ACHN (cell line): ENCODE results near the gene KIRREL2.

ENCODE experiments used
- DNase-seq: peaks from one replicate; pipeline ENCODE4 v3.0.0-alpha.2; 2015
- in situ Hi-C: cut with HindIII; loops from 2 replicates; pipeline ENCODE4 v1.10.0; 2017; ENCODE audit warnings: low sequenced_read_pairs, low pct_ligation_motif_present, low pct_unique_long_range_greater_than_20kb

Gene KIRREL2

GRCh38 chr19:35843676-35844481 is 12.8 kb upstream of the KIRREL2 start:
- no peak for DNase-seq
- in situ Hi-C loops, result no loop called here

- in situ Hi-C loops, result no loop called here
- DNase-seq, result no peak
These were observed 12.1 kb upstream of the KIRREL2 start for GRCh38 chr19:35844482-35845214.

DNA sequence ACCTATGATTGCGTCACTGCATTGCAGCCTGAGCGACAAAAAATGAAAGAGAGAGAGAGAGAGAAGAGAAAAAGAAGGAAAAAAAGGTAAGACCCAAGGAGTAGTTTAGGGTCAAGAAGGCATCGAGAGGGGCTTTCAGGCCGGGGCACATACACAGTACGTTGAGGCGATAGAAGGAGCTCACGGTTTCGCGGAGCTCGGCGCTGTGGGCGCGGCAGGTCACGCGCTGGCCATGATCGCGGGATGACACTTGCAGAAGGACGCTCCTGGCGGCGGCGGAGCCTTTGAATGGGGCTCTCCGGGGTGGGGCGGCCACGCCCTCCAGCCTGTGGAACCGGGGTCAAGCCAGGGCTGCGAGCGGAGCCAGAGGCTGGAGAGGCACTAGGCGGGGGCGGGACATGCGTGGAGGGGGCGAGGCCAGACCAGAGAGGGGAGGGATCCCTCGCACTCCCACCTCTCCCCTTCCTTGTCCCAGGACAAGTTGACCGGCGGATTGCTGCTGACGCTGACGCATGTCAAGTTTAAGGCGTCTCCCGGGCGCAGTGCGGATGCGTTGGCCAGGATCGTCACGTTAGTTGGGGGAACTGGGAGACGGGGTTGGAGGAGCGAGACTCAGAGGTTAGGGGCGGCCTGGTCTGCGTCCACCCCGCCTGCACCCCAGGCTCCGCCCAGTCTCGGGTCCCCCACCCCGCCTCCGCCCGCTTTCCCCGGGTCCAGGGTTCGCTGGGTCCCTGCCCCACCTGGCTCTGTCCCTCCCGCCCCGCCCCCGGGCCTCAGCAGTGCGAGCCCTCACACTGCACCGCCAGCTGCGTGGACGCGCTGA is 11.3 kb upstream of the KIRREL2 start:
- in situ Hi-C loops, result no loop called here
- DNase-seq, result peak; percentile 19

- DNase-seq, result no peak
These were observed 10.6 kb upstream of the KIRREL2 start for GRCh38 chr19:35846038-35846668.

GRCh38 chr19:35847911-35848310 is 8.8 kb upstream of the KIRREL2 start:
- no peak for DNase-seq
- in situ Hi-C loops, result no loop called here

More at GRCh38 chr19:35846038-35846668, 10.6 kb upstream of the KIRREL2 start:
- in situ Hi-C loops, result no loop called here

- DNase-seq, result no peak
- in situ Hi-C loops, result no loop called here
These were observed 8.2 kb upstream of the KIRREL2 start for GRCh38 chr19:35848486-35848885.

- in situ Hi-C loops, result no loop called here
- DNase-seq, result no peak
These were observed 7.7 kb upstream of the KIRREL2 start for GRCh38 chr19:35848919-35849505.

DNA sequence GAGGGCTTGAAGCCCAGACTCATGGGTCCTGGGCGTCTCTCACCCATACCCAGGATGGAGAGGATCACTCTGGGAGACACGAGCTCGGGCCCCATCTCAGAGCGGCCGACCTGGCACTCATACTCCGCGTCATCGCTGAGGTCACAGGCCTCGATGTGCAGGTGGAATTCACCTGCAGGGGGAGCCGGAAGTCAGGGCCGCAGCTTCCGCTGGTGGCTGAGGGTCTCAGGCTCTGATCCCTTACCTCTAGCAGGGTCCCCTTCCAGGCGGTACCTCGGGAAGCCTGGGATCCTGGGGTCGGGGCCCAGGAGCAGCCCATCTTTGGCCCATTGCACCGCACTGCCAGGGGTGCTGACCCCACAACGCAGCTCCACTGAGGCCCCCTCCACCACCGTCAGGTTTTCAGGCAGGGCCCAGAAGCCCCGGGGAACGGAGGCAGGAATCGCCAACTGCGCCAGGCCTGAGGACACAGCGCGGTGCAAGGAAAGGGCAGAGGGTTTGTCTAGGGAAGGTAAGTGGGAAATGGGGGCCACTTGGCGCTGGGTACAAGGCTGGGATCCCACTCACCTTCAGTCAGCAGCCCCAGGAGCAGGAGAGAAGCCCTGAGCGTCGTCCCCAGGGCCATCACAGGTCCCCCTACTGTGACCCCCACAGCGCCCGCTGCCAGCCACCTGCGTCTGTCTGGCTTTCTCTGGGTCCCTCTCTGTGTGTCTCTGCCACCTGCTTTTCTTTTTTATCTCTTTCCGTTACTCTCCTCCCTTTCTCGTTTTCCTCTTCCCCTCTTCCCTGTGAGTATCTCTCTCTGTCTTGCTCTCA is 5.3 kb upstream of the KIRREL2 start:
- DNase-seq, result no peak
- in situ Hi-C loops, result no loop called here

- DNase-seq, result no peak
- in situ Hi-C loops, result no loop called here
These were observed 4.5 kb upstream of the KIRREL2 start, which contains the start of gene NPHS1 for GRCh38 chr19:35852029-35852780. Gene NPHS1, minus strand, starts transcription at chr19:35852504. Its CDS starts 667 bp downstream, at chr19:35851837.

DNA sequence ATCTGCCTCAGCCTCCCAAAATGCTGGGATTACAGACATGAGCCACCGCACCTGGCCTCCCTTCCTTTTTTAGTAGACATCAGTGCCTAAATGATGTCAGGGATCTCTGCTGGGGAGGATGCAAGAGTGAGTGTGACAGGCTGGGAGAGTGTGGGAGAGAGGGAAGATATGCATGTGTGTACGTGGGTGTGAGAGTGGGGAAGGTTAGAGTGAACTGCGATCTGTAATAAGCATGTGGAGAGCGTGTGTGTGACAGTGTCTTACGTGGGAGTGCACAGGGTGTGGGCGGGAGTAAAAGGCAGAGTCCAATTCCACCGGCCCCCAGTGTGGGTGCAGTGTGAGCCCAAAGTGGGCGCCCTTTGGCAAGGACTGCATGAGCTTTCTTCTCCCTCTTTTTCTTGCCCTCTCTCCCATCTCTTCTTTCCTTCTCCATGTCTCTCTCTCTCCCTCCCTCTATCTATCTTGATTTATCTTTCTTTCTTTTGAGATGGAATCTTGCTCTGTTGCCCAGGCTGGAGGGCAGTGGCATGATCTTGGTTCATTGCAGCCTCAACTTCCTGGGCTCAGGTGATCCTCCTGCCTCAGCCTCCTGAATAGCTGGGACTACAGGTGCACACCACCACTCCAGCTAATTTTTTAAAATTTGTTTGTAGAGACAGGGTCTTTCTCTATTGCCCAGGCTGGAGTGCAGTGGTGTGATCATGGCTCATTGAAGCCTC is 3.5 kb upstream of the KIRREL2 start:
- no peak for DNase-seq
- in situ Hi-C loops, result no loop called here

DNA sequence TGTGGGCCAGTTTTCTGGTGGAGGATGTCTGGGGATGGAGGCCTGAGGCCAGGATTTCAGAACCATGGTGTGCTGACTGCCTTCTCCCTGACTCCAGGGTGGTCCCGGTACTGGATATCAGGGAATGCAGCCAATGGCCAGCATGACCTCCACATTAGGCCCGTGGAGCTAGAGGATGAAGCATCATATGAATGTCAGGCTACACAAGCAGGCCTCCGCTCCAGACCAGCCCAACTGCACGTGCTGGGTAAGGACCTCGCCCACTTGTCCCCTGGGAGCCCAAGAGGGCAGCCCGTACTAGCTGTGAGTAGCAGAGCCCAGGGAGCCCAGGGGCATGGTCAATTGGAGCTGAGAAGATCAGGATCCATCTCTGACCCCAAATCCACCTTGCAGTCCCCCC is 1.6 kb downstream of the KIRREL2 start:
- no peak for DNase-seq
- in situ Hi-C loops, result no loop called here

- no peak for DNase-seq
These were observed 2.7 kb downstream of the KIRREL2 start for GRCh38 chr19:35859414-35859813.

DNA sequence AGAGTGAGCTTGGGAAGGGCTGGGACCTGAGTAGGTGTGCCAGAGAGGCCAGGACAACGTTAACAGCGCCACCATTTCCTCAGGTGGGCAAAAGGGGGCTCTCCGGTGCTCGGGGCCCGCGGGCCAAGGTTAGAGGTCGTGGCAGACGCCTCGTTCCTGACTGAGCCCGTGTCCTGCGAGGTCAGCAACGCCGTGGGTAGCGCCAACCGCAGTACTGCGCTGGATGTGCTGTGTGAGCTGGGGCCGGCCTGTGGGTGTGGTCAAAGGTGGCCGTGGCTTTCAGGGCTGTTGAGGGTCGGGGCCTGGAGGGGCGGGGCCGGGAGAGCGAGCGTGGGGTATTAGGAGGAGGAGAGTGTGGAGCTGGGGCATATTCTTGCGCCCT is 3.7 kb downstream of the KIRREL2 start:
- in situ Hi-C loops, result no loop called here

More at GRCh38 chr19:35859414-35859813, 2.7 kb downstream of the KIRREL2 start:
- in situ Hi-C loops, result no loop called here

DNA sequence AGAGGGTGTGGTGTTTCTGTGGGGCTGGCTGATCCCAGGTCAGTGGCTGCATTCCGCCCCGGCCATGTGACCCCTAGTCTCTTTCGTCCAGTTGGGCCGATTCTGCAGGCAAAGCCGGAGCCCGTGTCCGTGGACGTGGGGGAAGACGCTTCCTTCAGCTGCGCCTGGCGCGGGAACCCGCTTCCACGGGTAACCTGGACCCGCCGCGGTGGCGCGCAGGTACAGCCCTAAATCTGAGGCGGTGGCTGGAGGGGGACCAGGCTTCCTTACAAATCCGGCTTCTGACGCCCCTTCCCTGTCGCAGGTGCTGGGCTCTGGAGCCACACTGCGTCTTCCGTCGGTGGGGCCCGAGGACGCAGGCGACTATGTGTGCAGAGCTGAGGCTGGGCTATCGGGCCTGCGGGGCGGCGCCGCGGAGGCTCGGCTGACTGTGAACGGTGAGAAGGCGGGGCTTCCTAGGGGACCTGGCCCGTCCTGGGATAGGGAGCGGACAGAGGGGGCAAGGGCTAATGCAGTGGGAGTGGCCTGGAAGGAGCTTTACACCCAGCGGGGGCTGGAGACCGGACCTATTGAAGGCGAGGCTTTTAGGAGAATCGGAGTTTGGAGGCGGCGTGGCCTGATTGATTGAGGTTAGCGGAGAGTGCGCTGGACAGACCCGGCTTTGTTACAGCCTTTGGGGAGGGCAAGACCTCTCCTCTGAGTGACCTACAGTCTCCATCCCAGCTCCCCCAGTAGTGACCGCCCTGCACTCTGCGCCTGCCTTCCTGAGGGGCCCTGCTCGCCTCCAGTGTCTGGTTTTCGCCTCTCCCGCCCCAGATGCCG is 4.3 kb downstream of the KIRREL2 start:
- no peak for DNase-seq
- in situ Hi-C loops, result no loop called here

More for the DNA sequence above, 3.7 kb downstream of the KIRREL2 start:
- no peak for DNase-seq

- in situ Hi-C loops, result no loop called here
- DNase-seq, result no peak
These were observed 5.0 kb downstream of the KIRREL2 start for GRCh38 chr19:35861640-35862160.
